ENCODE data around the gene PAK4.

The PAK4 gene

GRCh38 chr19:39186391-39186790 lies 60.8 kb downstream of the PAK4 start:
- no peak for DNase-seq

GRCh38 chr19:39187552-39187943 lies 62.0 kb downstream of the PAK4 start:
- DNase-seq, result no peak

GRCh38 chr19:39188960-39189359 lies 63.4 kb downstream of the PAK4 start:
- DNase-seq, result no peak

- no peak for DNase-seq
Measured at GRCh38 chr19:39190768-39191167, 65.2 kb downstream of the PAK4 start.

GRCh38 chr19:39192846-39193245 lies 67.3 kb downstream of the PAK4 start:
- no peak for DNase-seq

- DNase-seq, result no peak
Measured at GRCh38 chr19:39193803-39194202, 68.2 kb downstream of the PAK4 start.

GRCh38 chr19:39194832-39195542 lies 69.4 kb downstream of the PAK4 start:
- DNase-seq, result no peak

- no peak for DNase-seq
Measured at GRCh38 chr19:39195755-39196154, 70.2 kb downstream of the PAK4 start.

- no peak for DNase-seq
Measured at GRCh38 chr19:39196320-39196719, 70.7 kb downstream of the PAK4 start.

GRCh38 chr19:39196860-39197562 lies 71.4 kb downstream of the PAK4 start, which contains the start of gene NCCRP1:
NCCRP1 (plus strand) TSS chr19:39196964; CDS start chr19:39196983, 19 bp downstream.
- DNase-seq, result no peak

- DNase-seq, result no peak
Measured at GRCh38 chr19:39197808-39198207, 72.2 kb downstream of the PAK4 start.

GRCh38 chr19:39199025-39199424 lies 73.4 kb downstream of the PAK4 start:
- DNase-seq, result no peak

GRCh38 chr19:39200066-39200802 lies 74.6 kb downstream of the PAK4 start:
- DNase-seq, result no peak

GRCh38 chr19:39200803-39201115 lies 75.2 kb downstream of the PAK4 start:
- DNase-seq, result no peak

GRCh38 chr19:39202998-39203355 lies 77.4 kb downstream of the PAK4 start:
- DNase-seq, result no peak

- DNase-seq, result no peak
Measured at GRCh38 chr19:39203372-39204341, 78.1 kb downstream of the PAK4 start, which contains the start of gene SYCN. SYCN (minus strand) TSS chr19:39204263; CDS start chr19:39204254, 9 bp downstream.

GRCh38 chr19:39205449-39205764 lies 79.8 kb downstream of the PAK4 start:
- DNase-seq, result no peak

GRCh38 chr19:39206122-39206521 lies 80.5 kb downstream of the PAK4 start:
- no peak for DNase-seq

- DNase-seq, result no peak
Measured at GRCh38 chr19:39207293-39207836, 81.8 kb downstream of the PAK4 start.

GRCh38 chr19:39208175-39208795 lies 82.7 kb downstream of the PAK4 start:
- no peak for DNase-seq

GRCh38 chr19:39209196-39209595 lies 83.6 kb downstream of the PAK4 start:
- DNase-seq, result no peak

GRCh38 chr19:39211731-39212374 lies 86.3 kb downstream of the PAK4 start:
- no peak for DNase-seq

Data from activated CD4-positive, alpha-beta T cell treated with anti-CD3 and anti-CD28 coated beads, Interleukin-2, amount 50 U/mL, for 1 hour (primary cell).